Measurements from ENCODE around the gene MACF1.
"Not testable (repeated sequence)": the region's sequence is repeated elsewhere in the genome, so short reads cannot be mapped to it uniquely, and the experiment has no call there.

MACF1 gene

GRCh38 chr1:39517936-39518335 lies 313.4 kb downstream of the MACF1 start:
- not testable (repeated sequence) for H3K4me3 ChIP-seq; DNase-seq (ENCODE audit: low spot score); H3K27ac ChIP-seq

GRCh38 chr1:39519376-39519775 lies 314.9 kb downstream of the MACF1 start:
- DNase-seq (ENCODE audit: low spot score); H3K27ac ChIP-seq; H3K4me3 ChIP-seq: not testable (repeated sequence)

GRCh38 chr1:39522221-39522620 lies 317.7 kb downstream of the MACF1 start:
- not testable (repeated sequence) for DNase-seq (ENCODE audit: low spot score); H3K27ac ChIP-seq; H3K4me3 ChIP-seq

DNA sequence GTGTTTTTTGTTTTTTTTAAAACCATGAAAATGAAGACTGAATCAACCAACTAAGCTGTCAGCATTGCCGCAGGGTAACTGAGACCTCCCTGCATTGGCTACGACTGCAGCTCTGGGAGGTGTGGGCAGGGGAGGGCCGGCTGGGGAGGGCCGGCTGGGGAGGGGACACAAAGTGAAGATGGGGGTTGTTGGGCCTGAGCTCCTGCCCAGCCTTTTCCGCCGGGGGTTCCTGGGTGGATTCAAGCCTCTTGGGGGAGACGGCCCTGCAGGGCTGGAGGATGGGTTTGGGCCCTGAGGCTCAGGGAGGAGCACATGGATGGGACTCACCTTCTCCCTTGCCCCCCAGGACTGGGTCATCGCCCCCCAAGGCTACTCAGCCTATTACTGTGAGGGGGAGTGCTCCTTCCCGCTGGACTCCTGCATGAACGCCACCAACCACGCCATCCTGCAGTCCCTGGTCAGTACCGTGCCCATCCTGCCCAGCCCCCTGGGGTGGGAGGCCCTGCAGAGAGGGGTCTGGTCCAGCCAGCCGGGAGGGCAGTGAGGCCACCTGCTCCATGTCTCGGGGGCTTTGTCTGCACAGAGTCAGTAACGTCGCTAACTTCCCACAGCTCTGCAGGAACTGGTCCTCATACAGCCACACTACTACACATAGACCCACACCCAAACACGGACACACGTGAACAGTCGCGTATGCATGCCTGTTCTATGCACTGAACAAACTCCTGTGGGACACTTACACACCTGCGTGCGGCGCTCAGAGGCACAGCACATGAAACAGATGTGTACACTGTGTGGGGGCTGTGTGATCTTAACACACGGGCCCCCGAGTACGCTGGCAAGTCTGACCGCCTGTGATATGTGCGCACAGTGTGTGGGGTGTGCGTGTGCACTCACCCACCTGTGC lies 318.4 kb downstream of the MACF1 start:
- Histone ChIP-seq H3K4me3 (no peak overlapping the region), H3K27ac (no peak overlapping the region)
- DNase-seq (ENCODE audit: low spot score), result no peak
- TF ChIP-seq CTCF (IDR thresholded peaks at IDR 0.05), result no peak

GRCh38 chr1:39524171-39524570 lies 319.7 kb downstream of the MACF1 start:
- no peak for DNase-seq (ENCODE audit: low spot score)
- H3K27ac ChIP-seq, result no peak overlapping the region
- no peak overlapping the region for H3K4me3 ChIP-seq
- no peak for TF ChIP-seq CTCF (IDR thresholded peaks at IDR 0.05)

DNA sequence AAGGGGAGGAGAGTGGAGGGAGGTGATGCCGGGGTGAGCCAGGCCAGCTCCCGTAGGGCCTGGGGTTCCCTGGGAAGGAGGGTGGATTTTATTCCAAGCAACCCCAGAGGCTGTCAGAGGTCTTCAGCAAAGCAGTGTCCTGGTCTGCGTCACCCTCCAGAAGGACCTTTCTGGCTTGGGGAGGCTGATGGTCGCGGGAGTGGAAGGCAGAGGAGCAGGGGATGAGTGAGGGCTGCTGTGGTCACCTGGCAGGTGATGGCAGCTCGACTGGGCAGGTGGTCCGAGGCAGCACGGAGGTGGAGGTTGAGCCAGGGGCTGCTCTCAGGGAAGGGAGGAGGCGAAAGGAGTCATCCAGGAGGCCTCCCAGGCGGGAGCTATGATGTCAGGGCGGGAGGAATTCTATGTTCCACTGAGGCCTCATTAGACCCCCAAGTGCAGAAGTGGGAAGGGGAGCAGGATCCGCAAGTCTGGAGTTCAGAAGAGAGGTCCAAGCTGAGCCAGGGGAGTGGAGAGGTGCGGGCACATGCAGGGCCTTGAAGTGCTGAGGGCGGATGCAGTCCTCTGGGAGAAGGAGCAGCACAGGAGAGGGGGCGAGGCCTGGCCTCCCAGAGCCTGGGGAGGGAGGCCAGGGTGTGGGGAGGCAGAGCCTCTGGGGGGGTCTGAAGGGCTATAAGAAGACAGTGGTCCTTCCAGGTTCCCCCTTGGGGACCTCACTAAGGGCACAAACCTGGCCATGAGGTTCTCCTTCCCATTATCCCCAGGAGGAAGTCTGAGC lies 320.3 kb downstream of the MACF1 start:
- H3K4me3 ChIP-seq, result no peak overlapping the region
- no peak for DNase-seq (ENCODE audit: low spot score)
- no peak overlapping the region for H3K27ac ChIP-seq
- no peak for TF ChIP-seq CTCF (IDR thresholded peaks at IDR 0.05)

GRCh38 chr1:39525366-39526165 lies 321.1 kb downstream of the MACF1 start:
- no peak for TF ChIP-seq CTCF (IDR thresholded peaks at IDR 0.05)
- DNase-seq (ENCODE audit: low spot score), result no peak
- no peak overlapping the region for H3K27ac ChIP-seq
- H3K4me3 ChIP-seq, result no peak overlapping the region

GRCh38 chr1:39526466-39527189 lies 322.1 kb downstream of the MACF1 start:
- no peak for TF ChIP-seq CTCF (IDR thresholded peaks at IDR 0.05)
- Histone ChIP-seq H3K4me3 (no peak overlapping the region), H3K27ac (no peak overlapping the region)
- no peak for DNase-seq (ENCODE audit: low spot score)

GRCh38 chr1:39527190-39527579 lies 322.7 kb downstream of the MACF1 start:
- H3K27ac ChIP-seq; H3K4me3 ChIP-seq; DNase-seq (ENCODE audit: low spot score): not testable (repeated sequence)
